Measurements from ENCODE around the gene TIGD3.

The TIGD3 gene

DNA sequence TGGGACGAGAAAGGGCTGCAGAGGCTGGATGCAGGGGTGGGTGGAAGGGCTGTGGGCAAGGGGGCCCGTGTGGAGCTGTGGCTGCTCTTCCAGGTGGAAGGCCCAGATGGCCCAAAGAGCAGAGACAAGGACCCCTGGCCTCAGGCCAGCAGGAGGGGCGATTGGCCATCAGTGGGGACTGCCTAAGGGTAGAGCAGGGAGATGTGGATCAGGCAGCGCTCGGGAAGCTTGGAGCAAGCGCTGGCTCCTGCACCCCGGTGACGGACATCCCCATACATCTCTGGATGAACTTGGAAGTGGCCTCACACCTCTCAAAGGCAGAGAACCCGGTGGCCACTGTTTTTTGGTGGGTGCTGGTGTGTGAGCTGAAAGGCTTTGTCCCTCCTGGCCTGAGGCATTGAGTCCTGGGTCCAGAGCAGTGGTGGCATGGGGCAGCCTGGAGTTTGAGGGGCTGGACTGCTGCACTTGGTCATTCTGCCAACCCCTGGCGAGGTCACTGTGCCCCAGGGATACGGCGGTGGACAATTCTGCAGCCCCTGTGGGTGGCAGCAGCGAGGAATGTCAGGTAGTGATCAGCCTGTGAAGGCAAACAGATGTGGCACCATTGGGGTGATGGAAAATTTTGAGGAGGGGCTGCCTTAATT is 37.8 kb downstream of the TIGD3 start:
- DNase-seq: no peak

DNA sequence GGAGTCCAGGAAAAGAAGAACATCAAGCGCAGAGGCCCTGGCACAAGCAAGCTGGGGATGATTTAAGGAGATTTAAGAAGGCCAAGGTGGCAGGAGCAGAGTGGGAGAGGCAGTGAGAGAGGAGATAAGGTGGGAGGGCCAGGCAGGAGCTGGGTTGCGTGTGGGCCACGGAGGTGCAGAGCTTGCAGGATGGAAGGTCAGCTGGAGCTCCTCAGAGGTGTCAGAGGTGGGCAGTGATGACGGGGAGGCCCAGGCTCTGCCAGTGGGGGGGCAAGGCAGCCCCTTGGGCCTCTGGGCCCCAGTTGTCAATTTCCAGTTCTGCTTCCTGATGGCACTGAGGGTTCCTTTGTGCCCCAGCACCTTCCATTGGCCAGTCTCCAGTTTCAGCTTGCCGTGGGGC is 38.3 kb downstream of the TIGD3 start:
- DNase-seq: no peak

DNA sequence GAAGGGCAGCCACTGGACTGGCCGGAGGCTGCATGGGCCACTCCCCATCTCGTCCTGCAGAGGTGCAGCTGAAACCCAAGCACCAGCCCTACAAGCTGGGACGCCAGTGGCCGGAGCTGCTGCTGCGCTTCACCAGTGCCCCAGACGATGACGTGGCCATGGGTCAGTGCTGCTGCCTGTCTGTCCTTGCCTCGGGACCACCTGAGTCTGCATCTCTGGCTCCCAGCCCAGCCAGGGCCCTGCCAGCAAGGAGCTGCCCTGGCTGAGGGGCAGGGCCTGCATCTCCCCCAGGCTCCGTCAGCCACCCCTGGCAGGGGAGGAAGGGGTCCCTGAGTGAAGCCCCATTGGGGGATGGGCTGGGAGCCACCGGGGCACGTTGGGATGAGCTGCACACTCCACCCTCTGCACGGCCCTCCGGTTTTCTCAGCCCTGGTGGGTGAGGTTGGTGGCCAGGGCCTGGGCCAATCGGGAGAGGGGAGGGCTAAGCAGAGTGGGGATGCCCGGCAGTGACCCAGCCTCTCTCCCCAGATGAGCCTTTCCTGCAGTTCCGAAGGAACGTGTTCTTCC is 39.0 kb downstream of the TIGD3 start:
- no peak for DNase-seq

DNA sequence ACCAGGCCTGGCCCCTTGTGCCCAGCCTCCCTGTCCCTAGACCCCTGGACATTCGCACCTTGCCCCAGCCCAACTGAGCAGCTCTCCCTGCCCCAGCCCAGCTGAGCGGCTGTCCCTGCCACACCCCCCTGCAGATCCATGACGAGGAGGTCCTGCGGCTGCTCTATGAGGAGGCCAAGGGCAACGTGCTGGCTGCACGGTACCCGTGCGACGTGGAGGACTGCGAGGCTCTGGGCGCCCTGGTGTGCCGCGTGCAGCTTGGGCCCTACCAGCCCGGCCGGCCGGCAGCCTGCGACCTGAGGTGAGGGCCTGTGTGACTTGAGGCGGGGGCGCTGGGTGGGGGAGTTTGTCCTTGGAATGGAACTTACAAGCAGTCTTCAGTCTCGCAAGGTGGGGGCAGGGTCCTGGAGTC is 39.6 kb downstream of the TIGD3 start:
- DNase-seq: no peak

DNA sequence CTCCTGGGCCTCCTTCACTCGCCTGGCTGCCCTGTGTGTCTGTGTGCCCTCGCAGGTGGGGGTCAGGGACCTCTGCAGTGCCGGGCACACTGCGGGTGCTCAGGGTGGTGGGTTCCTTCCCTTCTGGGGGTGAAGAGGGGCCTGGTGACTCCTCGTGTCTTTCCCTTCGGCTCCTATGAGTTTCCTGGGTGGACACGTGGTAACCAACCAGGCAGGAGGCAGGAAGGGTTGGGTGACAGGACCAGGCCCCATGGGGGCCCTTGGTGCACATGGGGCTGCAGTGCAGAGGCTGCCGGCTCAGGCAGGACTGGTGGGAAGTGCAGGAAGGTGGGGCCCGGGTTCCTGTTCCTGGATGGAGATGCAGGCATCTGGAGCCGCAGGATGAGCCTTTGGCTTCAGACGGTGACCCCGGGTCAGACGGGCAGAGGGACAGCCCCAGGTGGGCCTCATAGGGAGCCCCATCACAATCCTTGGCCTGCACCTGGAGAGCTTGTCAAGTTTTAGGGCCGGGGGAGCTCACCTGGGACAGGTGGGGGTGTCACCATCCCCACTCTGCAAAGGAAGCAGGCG is 41.5 kb downstream of the TIGD3 start:
- DNase-seq: no peak

DNA sequence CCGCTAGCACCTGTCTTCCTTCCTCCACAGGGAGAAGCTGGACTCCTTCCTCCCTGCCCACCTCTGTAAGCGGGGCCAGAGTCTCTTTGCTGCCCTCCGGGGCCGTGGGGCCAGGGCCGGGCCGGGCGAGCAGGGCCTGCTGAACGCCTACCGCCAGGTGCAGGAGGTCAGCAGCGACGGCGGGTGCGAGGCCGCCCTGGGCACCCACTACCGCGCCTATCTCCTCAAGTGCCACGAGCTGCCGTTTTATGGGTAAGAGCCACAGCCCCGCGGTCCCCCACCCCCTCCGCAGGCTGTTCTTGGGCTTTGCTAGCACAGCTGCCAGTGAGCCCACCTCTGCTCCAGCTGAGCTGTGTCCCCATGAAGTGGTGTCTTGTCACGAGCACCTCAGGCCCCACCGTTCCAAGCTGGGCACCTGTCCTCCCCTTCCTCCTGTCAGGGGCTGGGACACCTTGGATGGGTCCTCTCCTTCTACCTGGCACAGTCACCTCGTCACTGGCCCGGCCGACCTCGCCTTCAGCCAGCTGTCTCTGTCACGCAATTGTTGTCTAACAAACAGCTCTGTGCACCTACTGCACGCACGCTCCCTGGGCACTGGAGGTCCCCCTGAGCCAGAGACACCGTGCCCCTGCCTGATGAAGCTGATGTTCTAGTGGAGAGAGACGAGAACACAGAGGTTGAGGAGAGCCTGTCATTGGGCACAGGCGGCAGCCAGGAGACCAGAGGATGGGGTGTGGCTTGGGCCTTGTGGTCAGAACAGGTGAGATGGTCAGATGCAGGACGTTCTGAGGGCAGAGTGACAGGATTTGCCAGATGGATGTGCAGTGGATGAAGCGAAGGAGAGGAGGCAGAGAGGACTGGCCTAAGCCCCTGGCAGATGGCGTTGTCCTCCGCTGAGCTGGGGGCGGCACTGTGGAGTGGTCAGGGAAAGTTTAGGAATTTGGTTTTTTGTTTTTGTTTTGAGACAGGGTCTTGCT is 42.5 kb downstream of the TIGD3 start:
- no peak for DNase-seq

DNA sequence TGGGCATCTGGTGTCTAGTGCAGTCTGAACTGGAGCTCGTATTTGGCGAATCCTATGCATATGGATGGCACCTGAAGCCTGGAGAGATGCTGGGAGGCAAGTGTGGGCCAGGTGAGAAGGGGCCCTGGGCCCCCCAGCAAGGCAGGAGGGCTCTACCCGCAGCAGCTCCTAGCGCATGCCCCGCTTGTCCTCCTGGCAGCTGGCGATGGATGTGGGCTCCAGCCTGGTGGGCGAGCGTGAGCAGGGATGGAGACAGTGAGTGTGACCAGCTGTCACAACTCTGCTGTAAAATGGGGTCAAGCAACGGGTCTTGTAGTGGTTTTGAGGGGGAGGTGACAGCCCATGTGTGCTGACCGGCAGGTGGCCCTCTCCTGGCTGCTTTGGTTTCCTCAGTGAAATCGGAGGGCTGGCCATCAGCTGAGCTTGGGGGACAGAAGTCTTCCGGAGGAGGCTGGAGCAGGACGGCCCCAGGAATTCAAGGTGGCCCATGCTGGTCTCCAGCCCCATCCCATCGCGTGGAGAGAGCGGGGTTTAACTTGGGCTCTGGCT is 43.9 kb downstream of the TIGD3 start:
- DNase-seq: no peak

DNA sequence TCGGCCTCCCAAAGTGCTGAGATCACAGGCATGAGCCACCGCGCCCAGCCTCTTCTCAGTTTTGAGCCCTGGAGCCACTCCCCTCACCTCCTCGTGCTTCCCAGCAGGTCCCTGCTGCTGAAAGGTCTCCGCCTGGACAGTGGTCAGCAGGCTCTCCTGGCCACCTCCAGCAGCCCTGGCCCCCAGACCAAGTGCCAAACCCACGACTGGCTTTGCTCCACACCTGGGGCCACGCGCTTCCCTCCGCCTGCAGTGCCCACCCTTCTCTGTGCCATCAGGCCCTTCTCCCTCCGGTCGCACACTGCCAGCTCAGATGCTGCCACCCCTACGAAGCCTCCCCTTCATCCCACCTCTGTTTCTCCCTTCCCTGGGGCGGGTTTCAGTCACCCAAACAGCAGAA is 44.7 kb downstream of the TIGD3 start:
- no peak for DNase-seq

DNA sequence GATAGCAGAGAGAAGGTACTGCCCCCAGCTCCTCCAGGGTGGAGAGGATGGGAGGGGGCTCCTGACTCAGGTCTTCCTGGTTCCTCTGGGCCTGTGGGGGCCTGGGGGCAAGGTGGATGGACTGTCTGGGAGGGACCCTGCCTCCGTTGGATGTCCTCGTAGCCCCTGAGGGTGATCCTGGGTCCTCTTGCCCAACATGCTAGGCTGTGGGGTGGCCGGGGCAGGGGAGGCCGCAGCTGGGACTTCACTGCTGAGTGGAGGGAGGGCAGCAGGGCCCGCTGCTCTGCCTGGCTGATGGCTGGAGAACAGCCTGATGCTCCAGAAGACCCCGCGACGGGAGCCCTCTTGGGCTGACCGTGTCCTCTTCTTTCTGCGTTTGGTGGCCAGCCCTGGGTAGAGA is 45.3 kb downstream of the TIGD3 start:
- no peak for DNase-seq

DNA sequence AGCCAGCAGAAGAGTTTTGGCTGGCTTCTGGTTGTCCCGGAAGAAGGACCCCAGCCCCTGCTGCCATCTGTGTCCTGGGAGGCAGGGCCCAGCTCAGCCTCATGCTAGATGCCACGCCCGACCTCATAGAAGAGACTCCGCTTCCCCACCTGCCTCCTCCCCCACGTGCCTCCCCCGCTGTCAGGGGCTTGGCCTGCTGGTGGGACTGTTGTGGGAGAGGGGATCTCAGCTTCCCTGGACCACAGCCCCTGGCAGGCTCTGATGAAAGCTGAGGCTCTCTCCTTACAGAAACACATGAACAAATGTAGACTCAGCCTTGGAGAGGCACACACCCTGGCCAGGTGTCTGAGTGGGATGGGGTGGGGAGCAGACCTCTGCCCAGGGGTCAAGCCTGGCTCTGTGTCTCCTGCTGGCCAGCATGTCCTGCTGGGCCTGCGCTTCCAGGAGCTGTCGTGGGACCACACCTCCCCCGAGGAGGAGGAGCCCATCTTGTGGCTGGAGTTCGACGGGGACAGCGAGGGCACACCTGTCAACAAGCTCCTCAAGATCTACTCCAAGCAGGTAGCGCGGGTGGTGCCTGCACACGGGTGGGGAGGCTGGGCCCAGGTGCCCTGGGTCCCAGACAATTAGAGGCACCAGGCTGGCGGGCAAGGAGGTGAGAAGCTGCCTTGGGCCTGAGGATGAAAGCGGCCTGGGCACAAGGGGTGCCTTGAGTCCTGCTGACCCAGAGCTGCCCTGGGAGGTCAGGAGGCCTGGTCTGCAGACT is 45.9 kb downstream of the TIGD3 start:
- no peak for DNase-seq

DNA sequence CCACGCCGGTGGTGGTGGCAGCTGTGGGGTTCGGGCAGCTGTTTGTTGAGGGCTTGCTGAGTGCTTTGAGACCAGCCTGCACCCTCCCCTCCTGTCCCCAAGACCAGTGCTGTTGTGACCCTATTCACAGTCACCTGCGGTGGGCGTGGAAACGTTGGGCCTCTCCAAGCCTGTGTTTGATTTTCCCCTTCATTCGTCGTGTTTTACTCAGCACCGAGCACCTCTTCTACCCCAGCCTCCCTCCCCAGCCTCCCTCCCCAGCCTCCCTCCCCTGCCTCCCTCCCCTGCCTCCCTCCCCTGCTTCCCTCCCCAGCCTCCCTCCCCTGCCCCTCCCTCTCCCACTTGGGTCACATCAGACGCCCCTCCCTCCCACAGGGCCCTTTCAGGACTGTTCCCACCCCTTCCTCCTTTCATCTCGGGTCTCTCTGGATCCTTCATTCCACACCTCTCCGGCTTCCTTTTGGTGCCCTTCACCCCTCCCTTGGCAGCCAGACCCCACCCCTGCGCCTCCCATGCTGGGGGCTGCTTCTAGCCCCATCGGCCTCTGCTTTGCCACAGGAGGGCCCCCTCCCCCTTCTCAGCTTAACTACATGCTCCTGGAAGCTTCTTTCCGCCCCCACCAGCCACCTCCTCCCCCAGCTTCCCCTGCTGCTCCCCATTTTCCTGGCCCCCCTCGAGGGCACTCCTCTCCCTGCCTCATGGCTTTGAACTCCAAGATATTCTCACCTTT is 46.7 kb downstream of the TIGD3 start:
- DNase-seq: no peak

DNA sequence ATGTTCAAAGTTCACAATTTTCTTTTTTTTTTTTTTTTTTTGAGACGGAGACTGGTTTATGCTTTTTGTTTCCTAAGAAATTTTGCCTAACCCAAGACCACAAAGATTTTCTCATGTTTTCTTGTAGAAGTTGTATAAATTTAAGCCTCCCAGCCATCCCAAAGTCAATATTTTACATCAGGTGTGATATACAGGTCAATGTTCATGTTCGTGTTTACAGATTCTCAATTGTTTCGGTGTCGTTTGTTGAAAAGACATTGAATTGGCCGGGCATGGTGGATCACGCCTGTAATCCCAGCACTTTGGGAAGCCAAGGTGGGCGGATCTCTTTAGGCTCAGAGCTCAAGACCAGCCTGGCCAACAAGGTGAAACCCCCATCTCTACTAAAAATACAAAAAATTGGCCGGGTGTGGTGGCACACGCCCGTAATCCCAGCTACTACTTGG is 47.3 kb downstream of the TIGD3 start:
- DNase-seq: no peak

DNA sequence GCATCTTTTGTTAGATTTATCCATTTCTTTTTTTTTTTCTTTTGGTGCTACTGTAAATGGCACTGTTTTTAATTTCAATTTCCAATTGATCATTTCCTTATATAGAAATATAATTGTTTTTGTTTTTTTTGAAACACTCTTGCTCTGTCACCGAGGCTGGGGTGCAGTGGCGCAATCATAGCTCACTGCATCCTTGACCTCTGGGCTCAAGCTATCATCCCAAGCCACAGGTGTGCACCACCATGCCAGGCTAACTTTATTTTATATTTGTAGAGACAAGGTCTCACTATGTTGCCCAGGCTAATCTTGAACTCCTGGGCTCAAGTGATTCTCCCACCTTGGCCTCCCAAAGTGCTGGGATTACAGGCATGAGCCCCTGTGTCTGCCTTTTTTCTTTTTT is 48.2 kb downstream of the TIGD3 start:
- no peak for DNase-seq

DNA sequence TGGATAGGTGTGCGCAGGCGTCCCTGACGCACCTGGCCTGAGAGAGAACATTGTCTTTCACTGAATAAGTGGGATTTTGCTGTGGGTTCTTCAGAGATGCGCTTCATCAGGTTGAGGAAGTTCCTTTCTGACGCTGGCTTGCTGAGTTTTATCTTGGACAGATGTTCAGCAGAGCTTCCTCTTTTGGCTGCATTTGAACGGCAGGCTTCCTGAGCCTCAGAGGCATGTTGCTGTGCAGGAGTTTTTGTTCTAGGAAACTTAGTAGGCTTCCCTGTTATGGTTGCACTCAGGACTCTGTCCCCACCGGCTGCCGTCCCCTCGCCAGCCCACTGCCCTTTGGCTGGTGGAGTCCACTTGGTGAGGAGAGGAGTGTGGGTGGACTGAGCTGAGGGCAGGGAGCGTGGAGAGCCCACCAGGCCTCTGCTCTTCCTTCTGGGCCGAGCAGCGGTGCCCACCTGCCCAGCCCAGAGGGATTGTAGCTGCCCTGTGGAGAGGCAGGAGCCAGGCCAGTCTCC is 49.1 kb downstream of the TIGD3 start:
- DNase-seq: no peak

DNA sequence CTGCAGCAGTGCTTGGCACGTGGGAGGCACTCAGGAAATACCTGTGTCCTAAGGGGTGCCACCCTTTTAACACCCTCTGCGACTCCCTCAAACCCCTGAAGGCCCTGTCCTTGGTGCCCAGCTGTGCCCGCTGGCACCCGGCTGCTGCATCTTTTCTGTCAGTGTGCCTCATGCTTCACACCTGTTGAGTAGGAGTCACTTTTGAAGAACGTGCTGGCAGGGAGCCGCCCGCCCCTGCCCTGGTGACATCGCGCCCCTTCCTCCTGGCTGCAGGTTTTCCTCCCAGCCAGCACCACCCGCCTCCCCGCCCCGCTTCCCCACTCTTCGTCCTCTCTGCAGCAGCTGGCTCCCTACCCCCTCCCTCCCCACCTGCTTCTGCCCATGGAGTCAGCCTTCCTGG is 49.7 kb downstream of the TIGD3 start:
- no peak for DNase-seq

DNA sequence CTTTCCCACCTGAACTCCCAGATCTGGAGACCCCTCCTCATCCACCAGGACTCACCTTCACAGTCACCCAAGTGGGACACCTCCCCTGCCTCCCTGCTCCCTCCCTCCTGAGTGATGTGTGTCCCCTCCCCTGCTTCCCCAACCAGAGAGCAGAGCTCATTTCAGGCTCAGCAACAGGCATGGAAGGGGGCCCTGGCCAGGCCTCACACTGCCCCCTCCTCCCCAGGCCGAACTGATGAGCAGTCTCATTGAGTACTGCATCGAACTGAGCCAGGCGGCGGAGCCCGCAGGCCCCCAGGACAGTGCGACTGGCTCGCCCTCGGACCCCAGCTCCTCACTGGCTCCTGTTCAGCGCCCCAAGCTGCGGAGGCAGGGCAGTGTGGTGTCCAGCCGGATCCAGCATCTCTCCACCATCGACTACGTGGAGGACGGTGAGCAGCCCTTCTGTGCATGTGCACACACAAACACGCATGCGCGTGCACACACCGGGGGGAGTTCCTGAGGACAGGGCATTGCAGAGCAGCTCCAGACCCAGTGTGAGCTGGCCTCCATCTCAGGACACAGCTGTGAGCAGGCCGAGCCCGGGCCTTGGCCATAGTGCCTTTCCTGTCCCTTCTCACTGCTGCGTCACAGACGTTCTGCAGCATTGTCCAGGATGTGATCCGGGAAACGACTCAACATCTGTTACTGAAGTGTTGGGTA is 50.2 kb downstream of the TIGD3 start:
- no peak for DNase-seq
